PC-3 (cell line): ENCODE measurements around the gene SMARCA5. TPM values are rescaled to one million over a fixed set of nuclear protein-coding genes. Genes with fewer than 3 reads are reported as not detected.

Source experiments
- ATAC-seq: fragments of 200-7000 bp; cut with Tn5 transposase; 2 replicates; pipeline ENCODE4 v1.9.1; 2020; ENCODE audit warnings: mild to moderate bottlenecking, moderate library complexity
- BruUV-seq: library from RNA; stranded (reverse); fragments of 400-500 nt; replicated peaks from 2 replicates; lab custom pipeline; 2021; lab: Mats Ljungman, UMichigan
- CTCF ChIA-PET: fragments of 300-600 bp; sonication (Branson Sonifier 250); formaldehyde crosslinking; loops from one replicate; lab custom pipeline; 2022; ENCODE audit warnings: antibody characterized with exemption; lab: Charles Lee
- POLR2A ChIA-PET: fragments of 300-600 bp; sonication (Branson Sonifier 250); formaldehyde crosslinking; loops from one replicate; lab custom pipeline; 2022; ENCODE audit warnings: antibody characterized with exemption; ENCODE audit not compliant: unreplicated experiment; lab: Charles Lee
- DNase-seq: peaks from one replicate; pipeline ENCODE4 v3.0.0-alpha.2; 2015
- H2AFZ ChIP-seq: fragments of 300-600 bp; sonication (generic); 2 replicates; pipeline ENCODE4 v1.6.0; 2016; ENCODE audit warnings: antibody characterized with exemption, low read length
- H3F3A ChIP-seq: fragments of 300-600 bp; sonication (generic); one replicate; pipeline ENCODE4 v1.6.0; 2017; ENCODE audit warnings: antibody characterized with exemption, low read length, control low read depth, mild to moderate bottlenecking; ENCODE audit not compliant: unreplicated experiment
- H3K27ac ChIP-seq: fragments of 300-600 bp; sonication (generic); 2 replicates; pipeline ENCODE4 v1.5.1; 2016; ENCODE audit warnings: mild to moderate bottlenecking, low read length
- H3K27me3 ChIP-seq: fragments of 300-600 bp; sonication (generic); 2 replicates; pipeline ENCODE4 v1.6.1; 2016; ENCODE audit warnings: low read length, mixed read lengths
- H3K36me3 ChIP-seq: fragments of 300-600 bp; sonication (generic); 2 replicates; pipeline ENCODE4 v1.6.1; 2016; ENCODE audit warnings: low read depth, mixed run types, low read length, mixed read lengths
- H3K4me1 ChIP-seq: fragments of 300-600 bp; sonication (generic); 2 replicates; pipeline ENCODE4 v1.5.1; 2016; ENCODE audit warnings: low read length; ENCODE audit not compliant: insufficient read depth
- H3K4me2 ChIP-seq: fragments of 300-600 bp; sonication (generic); 2 replicates; pipeline ENCODE4 v1.6.0; 2016; ENCODE audit warnings: low read length
- H3K4me3 ChIP-seq: fragments of 300-600 bp; sonication (generic); 2 replicates; pipeline ENCODE4 v1.5.1; 2016; ENCODE audit warnings: mild to moderate bottlenecking, low read length, mixed read lengths
- H3K79me2 ChIP-seq: fragments of 300-600 bp; sonication (generic); 2 replicates; pipeline ENCODE4 v1.6.1; 2017; ENCODE audit warnings: low read length, mixed read lengths
- H3K9ac ChIP-seq: fragments of 300-600 bp; sonication (generic); 2 replicates; pipeline ENCODE4 v1.6.0; 2016; ENCODE audit warnings: mild to moderate bottlenecking, low read length
- H3K9me2 ChIP-seq: fragments of 300-600 bp; sonication (generic); replicated peaks from 2 replicates; pipeline ENCODE4 v1.6.1; 2016; ENCODE audit warnings: mixed run types, low read length, mixed read lengths
- H3K9me3 ChIP-seq: fragments of 300-600 bp; sonication (generic); 2 replicates; pipeline ENCODE4 v1.6.1; 2016; ENCODE audit warnings: low read length, mixed read lengths
- H4K20me1 ChIP-seq: fragments of 300-600 bp; sonication (generic); 2 replicates; pipeline ENCODE4 v1.6.1; 2016; ENCODE audit warnings: low read length, mixed read lengths
- EZH2 ChIP-seq: fragments of 300-600 bp; sonication (generic); IDR thresholded peaks from one replicate; pipeline ENCODE4 v1.6.1; 2017; ENCODE audit warnings: antibody characterized with exemption, mild to moderate bottlenecking, low read length; ENCODE audit not compliant: unreplicated experiment
- EZH2phosphoT487 ChIP-seq: fragments of 300-600 bp; sonication (generic); IDR thresholded peaks from 2 replicates; pipeline ENCODE4 v1.6.1; 2018; ENCODE audit warnings: mild to moderate bottlenecking, antibody characterized with exemption, low read length, borderline replicate concordance
- intact Hi-C: fragments of 100-400 bp; cut with micrococcal nuclease; formaldehyde crosslinking; loops from 2 replicates; pipeline ENCODE4 v1.9.0; 2023
- total RNA-seq: library from RNA; depleted of rRNA; stranded (reverse); fragments of >200 nt; gene quantifications from 2 replicates; pipeline ENCODE4 v1.2.3, GENCODE V29; 2014
- TF ChIP-seq, protein P1 (sequence below): fragments of 300-600 bp; sonication (generic); conservative IDR thresholded peaks from 2 replicates; pipeline ENCODE4 v1.5.1; 2017; ENCODE audit warnings: antibody characterized with exemption, low read depth, mild to moderate bottlenecking, low read length

Gene SMARCA5
- total RNA-seq, 1 experiment from 2014 or later = 31.6 TPM

DNA sequence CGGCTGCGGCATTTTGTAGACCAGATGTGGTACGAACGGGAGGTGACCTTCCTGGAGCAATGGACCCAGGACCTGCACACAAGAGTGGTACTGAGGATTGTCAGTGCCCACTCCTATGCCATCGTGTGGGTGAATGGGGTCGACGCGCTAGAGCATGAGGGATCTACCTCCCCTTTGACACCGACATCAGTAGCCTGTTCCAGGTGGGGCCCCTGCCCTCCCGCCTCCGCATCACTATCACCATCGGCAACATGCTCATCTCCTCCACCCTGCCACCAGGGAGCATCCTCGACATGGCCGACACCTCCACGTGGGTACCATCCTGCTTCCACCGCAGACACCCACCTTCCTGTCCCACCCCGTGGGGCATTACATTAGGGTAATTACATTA is 46.2 kb downstream of the SMARCA5 start:
- Histone ChIP-seq H3K4me2 (peak overlapping the region; percentile 85), H3K4me3 (peak overlapping the region; percentile 68), H3K27me3 (no peaks in the 10 kb centered on the region), H3F3A (no peaks in the 10 kb centered on the region), H3K4me1 (no peaks in the 10 kb centered on the region; the same call in 1 of the 2 replicates), H3K27ac (no peak overlapping the region), H2AFZ (peak overlapping the region; percentile 93), H4K20me1 (no peaks in the 10 kb centered on the region), H3K9ac (peak overlapping the region; percentile 28), H3K9me2 (no peaks in the 10 kb centered on the region), H3K79me2 (no peaks in the 10 kb centered on the region), H3K9me3 (no peaks in the 10 kb centered on the region), H3K36me3 (peaks cover under 1% of the 10 kb centered on the region; the same call in 1 of the 2 replicates)
- BruUV-seq = TSS peak; percentile 27
- no peak for ATAC-seq
- ChIA-PET CTCF (no interaction called here), POLR2A (no interaction called here)
- intact Hi-C loops = loop anchor here (5.0 to 10.0 kb wide), 2 partner anchors 348 to 565 kb away; partner anchors contain the start of gene GYPE
- TF ChIP-seq EZH2 = no peak
- TF ChIP-seq, protein P1, sequence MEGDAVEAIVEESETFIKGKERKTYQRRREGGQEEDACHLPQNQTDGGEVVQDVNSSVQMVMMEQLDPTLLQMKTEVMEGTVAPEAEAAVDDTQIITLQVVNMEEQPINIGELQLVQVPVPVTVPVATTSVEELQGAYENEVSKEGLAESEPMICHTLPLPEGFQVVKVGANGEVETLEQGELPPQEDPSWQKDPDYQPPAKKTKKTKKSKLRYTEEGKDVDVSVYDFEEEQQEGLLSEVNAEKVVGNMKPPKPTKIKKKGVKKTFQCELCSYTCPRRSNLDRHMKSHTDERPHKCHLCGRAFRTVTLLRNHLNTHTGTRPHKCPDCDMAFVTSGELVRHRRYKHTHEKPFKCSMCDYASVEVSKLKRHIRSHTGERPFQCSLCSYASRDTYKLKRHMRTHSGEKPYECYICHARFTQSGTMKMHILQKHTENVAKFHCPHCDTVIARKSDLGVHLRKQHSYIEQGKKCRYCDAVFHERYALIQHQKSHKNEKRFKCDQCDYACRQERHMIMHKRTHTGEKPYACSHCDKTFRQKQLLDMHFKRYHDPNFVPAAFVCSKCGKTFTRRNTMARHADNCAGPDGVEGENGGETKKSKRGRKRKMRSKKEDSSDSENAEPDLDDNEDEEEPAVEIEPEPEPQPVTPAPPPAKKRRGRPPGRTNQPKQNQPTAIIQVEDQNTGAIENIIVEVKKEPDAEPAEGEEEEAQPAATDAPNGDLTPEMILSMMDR = no peak
- no peak for TF ChIP-seq EZH2phosphoT487
- no peak for DNase-seq

DNA sequence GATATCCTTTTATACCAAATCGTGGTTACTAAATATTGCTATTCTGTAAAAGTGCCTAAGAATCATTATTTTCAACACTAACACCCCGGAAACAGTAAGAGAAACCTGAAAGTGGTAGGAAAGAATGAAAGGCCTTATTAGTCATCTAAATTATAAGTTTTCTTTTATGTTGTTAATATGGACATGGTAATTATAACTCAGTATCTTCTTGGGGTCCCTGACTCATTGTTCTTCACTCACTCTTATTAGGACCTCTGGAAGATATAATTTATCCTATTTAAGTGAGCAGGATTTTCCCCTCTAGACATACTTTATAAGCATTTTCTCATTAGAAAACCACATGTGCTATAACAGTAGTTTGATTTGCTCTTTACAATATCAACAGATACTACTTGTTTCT is 51.0 kb downstream of the SMARCA5 start:
- Histone ChIP-seq H4K20me1 (no peaks in the 10 kb centered on the region), H3K4me3 (no peak overlapping the region), H3K4me1 (no peaks in the 10 kb centered on the region; the same call in 1 of the 2 replicates), H3K27me3 (no peaks in the 10 kb centered on the region), H3K9me2 (no peaks in the 10 kb centered on the region), H3F3A (no peaks in the 10 kb centered on the region), H3K9me3 (no peaks in the 10 kb centered on the region), H3K79me2 (no peaks in the 10 kb centered on the region), H3K27ac (no peak overlapping the region), H3K36me3 (no peaks in the 10 kb centered on the region), H2AFZ (no peak overlapping the region), H3K9ac (no peak overlapping the region), H3K4me2 (no peak overlapping the region)
- ChIA-PET CTCF (no interaction called here), POLR2A (no interaction called here)
- DNase-seq = no peak
- TF ChIP-seq, protein P1 = no peak
- TF ChIP-seq EZH2phosphoT487 = no peak
- no peak for TF ChIP-seq EZH2
- ATAC-seq = no peak
- intact Hi-C loops = no loop called here
- BruUV-seq = no TSS peak

DNA sequence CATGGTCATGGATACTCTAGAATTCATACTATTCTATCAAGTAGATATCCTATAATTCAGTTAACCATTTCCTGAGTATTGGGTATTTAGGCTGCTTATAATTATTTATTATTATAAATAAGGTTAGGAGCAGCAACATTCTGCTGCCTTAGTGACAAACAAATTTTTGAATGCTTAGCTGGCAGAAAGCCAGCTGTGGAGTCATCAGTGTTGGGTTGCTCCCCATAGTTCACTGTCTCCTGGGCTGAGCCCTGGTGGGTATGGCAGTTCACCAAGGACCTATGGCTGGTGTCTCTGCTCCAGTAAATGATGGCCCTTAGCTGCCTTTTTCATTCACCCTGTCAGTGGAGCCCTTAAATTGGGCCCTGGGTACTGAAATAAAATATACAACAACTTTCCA is 61.8 kb downstream of the SMARCA5 start:
- BruUV-seq = no TSS peak
- Histone ChIP-seq H2AFZ (no peak overlapping the region), H3K36me3 (no peaks in the 10 kb centered on the region), H3F3A (no peaks in the 10 kb centered on the region), H3K4me2 (no peak overlapping the region), H3K4me1 (no peaks in the 10 kb centered on the region), H3K9me3 (no peaks in the 10 kb centered on the region), H3K27me3 (no peaks in the 10 kb centered on the region), H3K27ac (no peak overlapping the region), H3K4me3 (no peak overlapping the region), H3K9me2 (no peaks in the 10 kb centered on the region), H3K9ac (no peak overlapping the region), H4K20me1 (no peaks in the 10 kb centered on the region), H3K79me2 (no peaks in the 10 kb centered on the region)
- ChIA-PET CTCF (no interaction called here), POLR2A (no interaction called here)
- TF ChIP-seq, protein P1 = no peak
- TF ChIP-seq EZH2 (no peak), EZH2phosphoT487 (no peak)
- DNase-seq = no peak
- ATAC-seq = no peak
- intact Hi-C loops = no loop called here
